Anterior cingulate cortex (tissue), 58 donors: ENCODE results near the gene C2orf69.

ENCODE experiments used
- DNase-seq, 58 donors: peaks; one replicate each; lab custom pipeline; 2025; lab: John Stamatoyannopoulos, UW

C2orf69 gene

DNA sequence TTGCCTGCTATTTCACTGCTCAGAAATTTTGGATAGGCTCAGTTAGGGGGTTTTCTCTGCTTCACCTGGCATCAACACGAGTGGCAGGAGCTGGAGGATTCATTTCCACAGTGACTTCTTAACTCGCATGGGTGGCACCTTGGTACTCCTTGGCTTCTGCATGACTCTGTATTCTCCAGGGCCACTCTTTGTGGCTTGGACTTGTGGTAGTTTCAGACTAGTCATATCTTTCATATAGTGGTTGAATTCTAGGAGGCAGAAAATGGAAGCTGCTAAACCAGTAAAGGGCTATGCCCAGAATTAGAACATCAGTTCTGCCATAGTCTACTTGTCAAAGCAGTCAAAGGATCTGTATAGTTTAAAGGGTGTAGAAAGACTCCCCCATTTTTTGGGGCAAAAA, 51.1 kb downstream of the C2orf69 start:
- DNase-seq = no peak

DNA sequence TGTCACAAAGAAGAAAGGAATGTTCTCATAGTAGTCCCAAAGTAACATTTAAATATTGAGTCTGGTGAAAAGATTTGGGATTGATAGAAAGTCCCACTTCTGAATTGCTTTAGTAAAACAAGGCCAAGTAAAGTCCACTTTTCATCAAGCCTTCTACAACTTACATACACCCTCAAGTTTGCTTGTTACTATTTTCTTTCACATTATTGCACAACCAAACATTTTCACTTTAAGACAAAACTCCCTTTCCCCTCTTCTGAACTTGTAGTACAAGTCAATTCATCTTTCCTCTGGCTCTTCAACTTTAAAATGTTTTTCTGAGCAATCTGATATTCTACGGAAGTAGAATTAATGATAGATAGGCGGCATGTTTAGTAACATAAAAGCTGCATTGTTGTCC, 55.3 kb downstream of the C2orf69 start:
- no peak for DNase-seq

DNA sequence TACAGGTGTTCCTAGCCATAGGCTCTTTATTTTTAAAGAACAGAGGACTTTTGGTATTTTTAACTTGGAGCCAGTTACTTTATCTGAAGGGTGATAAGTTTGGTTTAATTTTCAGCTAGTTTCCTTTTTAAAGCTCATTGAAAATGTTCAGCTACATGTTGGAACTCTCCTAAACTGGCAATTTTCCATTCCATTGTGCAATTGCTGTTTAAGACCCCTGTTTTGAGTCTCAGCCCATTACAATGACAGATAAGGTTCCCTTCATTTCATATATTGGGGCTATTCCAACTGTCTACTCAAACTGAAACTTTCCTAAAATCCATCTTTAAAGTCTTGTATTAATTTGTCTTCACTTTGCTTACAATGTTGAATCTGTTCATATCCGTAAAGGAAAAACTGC, 55.9 kb downstream of the C2orf69 start:
- DNase-seq = no peak

DNA sequence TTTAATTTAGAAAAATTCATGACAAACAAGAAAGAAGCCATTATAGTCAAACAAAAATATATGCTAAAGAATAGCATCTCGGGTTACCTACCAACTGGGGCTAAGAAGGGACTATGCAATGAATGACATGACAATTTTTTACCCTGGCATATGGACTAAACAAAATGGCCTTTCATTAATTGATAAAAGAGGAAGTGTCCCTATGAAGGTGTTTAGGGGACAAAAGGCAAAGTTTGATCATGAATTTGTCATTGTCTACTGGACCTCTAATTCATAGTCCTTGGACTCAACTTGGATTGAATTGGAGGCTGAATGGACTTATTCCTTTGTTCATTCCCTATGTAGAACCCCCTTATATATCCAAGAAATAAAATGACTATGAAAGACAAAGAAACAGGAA, 57.0 kb downstream of the C2orf69 start:
- no peak for DNase-seq

DNA sequence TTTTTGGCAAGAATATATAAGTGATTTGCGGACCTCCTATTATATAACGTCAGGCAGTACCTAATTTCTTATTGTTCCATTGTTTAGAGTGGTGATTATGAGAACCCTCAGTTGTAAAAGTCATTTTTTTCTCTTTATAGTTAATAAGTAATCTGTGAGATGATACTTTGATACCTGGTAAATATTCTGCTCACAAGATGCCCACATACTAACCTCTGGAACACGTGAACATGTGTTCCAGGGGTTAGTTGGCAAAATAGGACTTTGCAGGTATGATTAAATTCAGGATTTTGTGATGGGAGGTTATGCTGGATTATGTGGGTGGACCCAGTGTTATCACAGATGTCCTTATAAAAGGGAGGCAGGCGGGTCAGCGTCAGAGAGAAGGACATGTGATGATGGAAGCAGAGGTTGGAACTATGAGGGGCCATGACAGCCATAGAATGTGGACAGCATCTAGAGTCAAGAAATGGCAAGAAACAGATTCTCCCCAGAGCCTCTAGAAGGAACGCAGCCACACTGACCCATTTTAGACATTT, 61.1 kb downstream of the C2orf69 start:
- DNase-seq = no peak

DNA sequence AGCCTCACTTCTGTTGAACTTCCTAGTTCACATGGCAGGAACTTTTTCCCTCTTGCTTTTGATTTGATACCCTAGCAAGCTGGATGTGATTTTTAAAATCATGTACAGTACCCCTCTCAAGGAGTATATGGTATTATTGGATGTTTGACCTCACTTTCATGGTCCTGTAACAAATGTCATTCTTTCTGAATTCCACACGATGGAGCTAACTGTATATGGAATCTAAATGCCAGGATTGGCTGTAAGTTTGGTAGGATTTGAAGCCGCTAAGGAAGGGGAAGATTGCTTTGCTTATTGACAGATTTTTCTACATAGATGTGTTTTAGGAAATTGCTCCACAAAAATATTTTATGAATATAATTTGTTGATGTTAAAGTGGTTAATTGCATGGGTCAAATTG, 62.6 kb downstream of the C2orf69 start:
- peak in 2 of 58 donors; percentile 5 to 15 for DNase-seq

DNA sequence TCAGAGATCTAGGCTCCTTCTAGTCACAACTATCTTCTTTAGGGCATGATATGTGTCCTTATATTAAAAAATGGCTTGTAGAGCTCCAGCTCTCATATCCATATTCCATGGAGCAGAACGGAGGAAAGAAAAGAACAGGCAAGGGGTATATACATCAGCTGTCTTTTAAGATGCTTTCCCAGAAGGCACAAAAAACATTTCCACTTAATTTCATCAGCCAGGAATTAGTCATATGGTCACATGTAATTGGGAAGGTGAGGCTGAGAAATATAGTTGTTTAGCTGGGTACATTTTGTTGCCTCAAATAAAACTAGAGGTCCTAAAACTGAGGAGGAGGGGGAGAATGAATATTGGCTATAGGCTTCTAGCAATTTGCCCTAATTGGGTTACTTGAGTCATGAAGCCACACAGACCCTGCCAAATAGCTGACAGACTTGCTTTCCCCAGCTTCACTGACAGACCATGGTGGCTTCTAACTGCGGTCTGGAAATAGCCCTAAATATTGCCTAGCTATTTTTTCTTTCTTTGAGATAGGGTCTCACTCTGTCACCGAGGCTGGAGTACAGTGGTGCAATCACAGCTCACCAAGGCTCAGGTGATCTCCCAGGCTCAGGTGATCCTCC, 64.3 kb downstream of the C2orf69 start:
- DNase-seq = no peak
